Right lung (tissue), 5 donors: ENCODE data around the gene CRYBA4. TPM values are rescaled to one million over a fixed set of nuclear protein-coding genes. Genes with fewer than 3 reads are reported as not detected.

ENCODE experiments used
- DNase-seq, 2 donors: peaks; one replicate each; pipeline ENCODE4 v3.0.0-alpha.2; 2013
- polyA plus RNA-seq, 5 donors: library from polyadenylated mRNA; unstranded; fragments of 120-200 nt; gene quantifications; one replicate each; pipeline versions ENCODE4 v1.2.1 to v1.2.3, GENCODE V29; 2013; ENCODE audit warnings: inconsistent platforms in 1 of 5, low replicate concordance in 1 of 5; ENCODE audit not compliant: insufficient read length in 5 of 5, insufficient read depth in 1 of 5

The CRYBA4 gene
- polyA plus RNA-seq, 5 donors, result 0.32 to 0.91 (median 0.46) TPM; not detected in 1

- no peak for DNase-seq
Measured at GRCh38 chr22:26623984-26624383, 2.2 kb downstream of the CRYBA4 start.

DNA sequence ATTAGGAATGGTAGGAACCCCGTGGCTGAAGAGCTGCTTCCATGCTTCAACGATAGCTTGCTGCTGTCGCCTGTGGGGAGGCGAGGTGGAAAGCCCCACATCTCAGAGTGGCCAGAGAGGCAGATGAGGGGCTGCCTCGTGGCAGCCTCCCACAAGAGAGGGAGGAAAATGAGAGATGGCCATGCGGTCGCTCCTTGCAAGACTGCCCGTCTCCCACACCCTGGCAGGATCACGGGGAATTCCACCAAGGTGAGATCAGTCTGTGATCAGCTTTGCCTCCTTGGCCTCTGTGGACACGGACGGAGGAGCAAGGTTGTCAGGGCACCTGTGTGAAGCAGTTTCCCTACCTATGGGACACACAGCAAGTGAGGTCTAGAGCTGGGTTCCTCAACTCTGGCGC is 3.0 kb downstream of the CRYBA4 start:
- no peak for DNase-seq

- DNase-seq, result no peak
Measured at GRCh38 chr22:26629988-26630761, 8.4 kb downstream of the CRYBA4 start.

DNA sequence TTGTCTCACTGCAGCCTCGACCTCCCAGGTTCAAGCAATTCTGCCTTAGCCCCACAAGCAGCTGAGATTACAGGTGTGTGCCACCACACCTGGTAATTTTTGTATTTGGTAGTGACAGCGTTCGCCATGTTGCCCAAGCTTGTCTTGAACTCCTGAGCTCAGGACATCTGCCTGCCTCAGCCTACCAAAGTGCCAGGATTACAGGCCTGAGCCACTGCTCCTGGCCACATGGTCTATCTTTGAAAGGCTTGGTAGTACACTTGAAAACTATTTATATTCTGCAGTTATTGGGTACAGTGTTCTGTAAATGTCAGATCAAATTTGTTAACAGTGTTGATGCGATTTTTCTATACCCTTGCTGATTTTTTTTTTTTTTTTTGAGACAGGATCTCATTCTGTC is 9.5 kb downstream of the CRYBA4 start:
- no peak for DNase-seq

- no peak for DNase-seq
Measured at GRCh38 chr22:26632422-26633155, 10.8 kb downstream of the CRYBA4 start.

- DNase-seq, result no peak
Measured at GRCh38 chr22:26634189-26634588, 12.4 kb downstream of the CRYBA4 start.

DNA sequence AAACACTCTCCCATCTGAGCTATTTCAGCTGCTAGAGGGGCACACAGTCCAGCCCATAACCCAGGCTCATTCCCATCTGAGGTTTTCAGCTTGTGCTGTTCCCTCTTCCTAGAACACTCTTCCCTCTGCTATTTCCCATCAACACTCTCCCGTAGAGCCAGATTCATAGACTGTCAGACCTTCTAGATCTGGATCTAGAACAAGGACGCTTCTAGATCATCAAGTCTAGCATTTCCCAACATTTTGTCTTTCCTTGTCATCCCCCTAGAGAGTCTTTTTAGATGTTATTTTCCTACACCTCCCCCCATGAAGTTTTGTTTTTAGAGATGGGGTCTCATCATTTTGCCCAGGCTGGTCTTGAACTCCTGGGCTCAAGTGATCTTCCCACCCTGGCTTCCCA is 13.4 kb downstream of the CRYBA4 start:
- no peak for DNase-seq

GRCh38 chr22:26636296-26636695 is 14.5 kb downstream of the CRYBA4 start:
- DNase-seq, result no peak

DNA sequence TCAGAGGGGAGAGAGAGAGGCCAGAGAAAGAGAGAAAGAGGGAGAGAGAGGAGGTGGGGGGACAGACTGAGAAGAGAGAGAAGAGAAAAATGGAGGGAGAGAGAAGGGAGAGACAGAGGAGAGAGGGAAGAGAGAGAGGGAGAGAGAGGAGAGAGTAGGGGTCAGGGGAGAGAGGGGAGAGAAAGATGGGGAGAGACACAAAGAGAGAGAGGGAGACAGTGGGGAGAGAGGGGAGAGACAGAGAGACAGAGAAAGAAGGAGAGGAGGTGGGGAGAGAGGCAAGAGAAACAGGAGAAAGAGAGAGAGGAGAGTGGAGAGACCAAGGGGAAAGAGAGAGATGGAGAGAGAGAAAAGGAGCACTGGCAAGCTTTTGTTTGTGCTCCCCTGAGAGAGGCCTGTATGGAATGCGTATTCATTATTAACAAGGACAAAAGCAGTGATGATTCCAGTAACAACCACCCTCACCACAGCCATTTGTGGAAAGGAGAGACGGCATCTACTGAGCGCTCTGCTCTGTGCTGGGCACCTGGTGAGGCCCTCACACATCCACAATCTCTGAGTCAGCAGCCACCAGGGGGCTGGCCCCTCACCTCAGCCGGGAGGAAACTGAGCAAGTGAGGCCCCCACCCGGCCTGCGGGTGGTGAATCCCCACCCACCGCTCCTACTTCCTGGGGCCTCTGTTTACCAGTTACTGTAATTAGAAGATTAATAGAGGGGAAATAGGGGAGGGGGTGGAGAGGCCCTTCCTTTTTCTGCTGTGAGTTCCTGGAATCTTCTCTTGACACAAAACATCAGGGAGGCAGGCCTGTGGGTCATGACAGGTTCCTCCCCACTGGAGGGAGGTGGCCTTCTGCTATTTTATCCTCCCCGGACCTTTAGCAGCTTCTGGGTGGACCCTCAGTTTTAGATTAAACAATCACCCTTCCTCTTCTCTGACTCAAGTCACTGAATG is 21.0 kb downstream of the CRYBA4 start:
- no peak for DNase-seq

GRCh38 chr22:26643418-26644100 is 21.8 kb downstream of the CRYBA4 start:
- DNase-seq, result no peak

GRCh38 chr22:26646158-26646557 is 24.4 kb downstream of the CRYBA4 start:
- DNase-seq, result no peak

DNA sequence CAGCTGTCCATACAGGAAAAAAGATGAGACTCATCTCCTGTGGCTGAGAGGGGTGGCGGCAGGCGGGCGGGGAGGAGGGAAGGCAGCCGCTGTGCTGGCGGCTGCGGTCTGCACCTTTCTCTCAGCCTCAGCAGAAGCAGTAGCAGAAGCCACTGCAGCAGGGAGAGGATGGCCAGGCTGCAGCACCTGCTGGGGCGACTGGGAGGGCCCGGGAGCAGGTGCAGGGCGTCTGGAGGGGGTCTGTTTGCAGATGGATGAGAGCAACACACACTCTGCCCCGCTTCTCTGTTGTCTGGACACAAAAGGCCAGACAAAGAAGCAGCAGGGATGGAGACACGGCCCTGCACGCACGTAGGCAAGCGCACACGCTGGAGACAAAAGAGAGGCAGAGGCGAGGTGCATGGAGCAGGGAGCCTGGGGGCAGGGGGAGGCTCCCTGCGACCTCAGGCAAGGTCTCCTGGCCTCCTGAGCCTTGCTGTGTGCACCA is 26.3 kb downstream of the CRYBA4 start:
- DNase-seq, result no peak

GRCh38 chr22:26648528-26649388 is 27.0 kb downstream of the CRYBA4 start:
- DNase-seq, result no peak

GRCh38 chr22:26650722-26651421 is 29.1 kb downstream of the CRYBA4 start:
- no peak for DNase-seq

DNA sequence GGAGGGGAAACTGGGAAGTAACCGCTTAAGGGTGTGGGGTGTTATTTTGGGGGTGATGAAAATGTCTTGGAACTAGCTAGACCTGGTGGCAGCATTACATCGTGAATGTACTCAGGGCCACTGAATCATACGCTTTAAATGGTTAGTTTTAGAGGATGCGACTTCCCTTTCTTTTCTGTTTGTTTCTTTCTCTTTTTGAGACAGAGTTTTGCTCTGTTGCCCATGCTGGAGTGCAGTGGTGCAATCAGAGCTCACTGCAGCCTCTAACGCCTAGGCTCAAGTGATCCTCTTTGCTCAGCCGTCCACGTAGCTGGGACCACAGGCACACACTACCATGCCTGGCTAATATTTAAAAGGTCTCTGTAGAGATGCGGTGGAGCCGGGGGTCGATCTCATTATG is 30.1 kb downstream of the CRYBA4 start:
- DNase-seq, result no peak

- no peak for DNase-seq
Measured at GRCh38 chr22:26656891-26657851, 35.4 kb downstream of the CRYBA4 start, which contains the start of gene MIAT. Gene MIAT, plus strand, starts transcription at chr22:26657588.

DNA sequence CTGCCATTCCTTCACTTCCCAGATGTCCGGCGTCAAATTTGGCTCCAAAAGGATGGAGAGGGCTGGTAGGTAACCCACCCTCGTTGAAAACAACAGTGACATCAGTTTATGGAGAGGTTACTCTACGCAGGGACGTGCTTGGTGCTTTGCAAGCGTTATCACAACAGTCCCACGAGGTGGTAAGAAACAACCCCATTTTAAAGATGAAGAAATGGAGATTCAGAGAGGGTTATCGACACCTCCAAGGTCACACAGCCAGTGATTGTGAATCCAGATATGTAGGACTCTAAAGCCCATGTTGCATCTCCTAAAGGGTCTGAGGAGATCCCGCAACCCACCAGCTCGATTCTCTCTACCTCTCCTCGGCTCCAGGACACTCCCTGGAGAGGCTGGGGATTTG is 36.4 kb downstream of the CRYBA4 start:
- DNase-seq, result no peak
